RWPE1 (cell line): ENCODE results near the gene CFAP61.

Source experiments
- CTCF ChIA-PET: fragments of 350-600 bp; sonication (Branson Sonifier 250); formaldehyde crosslinking; extraction: SDS; loops from one replicate; lab custom pipeline; 2021; lab: Yijun Ruan, JAX
- POLR2A ChIA-PET: fragments of 400-600 bp; formaldehyde crosslinking; extraction: SDS; loops from one replicate; lab custom pipeline; 2020; ENCODE audit warnings: antibody characterized with exemption; ENCODE audit not compliant: low non-redundant PET; lab: Yijun Ruan, JAX
- DNase-seq: peaks from one replicate; pipeline ENCODE4 v3.0.0; 2012; ENCODE audit warnings: low spot score
- H3K27ac ChIP-seq: fragments of 450-650 bp; 2 replicates; pipeline ENCODE4 v1.5.1; 2017
- TF ChIP-seq, protein P1 (sequence below): fragments of 450-650 bp; conservative IDR thresholded peaks from 2 replicates; pipeline ENCODE4 v1.5.1; 2017; ENCODE audit warnings: low read depth, mild to moderate bottlenecking

CFAP61 gene

DNA sequence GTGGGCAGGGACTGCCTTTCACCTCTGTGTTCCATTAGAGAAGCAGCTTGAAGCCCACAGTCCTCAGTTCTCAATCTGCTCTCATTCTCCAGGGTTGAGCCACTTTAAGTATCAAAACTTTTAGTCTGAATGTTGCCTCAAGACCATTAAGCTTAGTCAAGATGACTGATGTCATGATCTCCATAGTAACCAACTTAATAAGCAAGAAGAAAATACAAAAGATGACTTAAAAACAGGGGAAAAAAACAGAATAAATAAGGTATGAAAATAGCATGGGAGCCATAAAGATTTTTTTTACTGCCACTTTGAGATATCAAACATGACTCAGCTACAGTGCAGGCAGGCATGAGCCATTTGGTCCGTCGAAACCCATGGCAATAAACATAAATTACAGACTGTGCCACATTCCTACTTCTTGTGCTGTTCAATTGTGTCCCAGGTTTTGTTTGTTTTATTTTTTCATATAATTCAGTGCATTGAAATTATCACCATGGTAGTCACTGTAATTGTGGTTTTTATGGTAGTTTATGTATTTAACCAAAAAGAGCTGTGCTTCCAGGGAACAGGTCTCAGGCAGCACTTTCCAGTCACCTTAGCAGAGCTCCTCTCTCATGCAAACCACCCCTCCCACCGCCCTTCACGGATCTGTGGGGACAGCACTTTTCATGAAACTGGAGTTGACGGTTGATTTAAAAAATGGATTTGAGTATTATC lies 159.1 kb downstream of the CFAP61 start:
- ChIA-PET POLR2A (no interaction called here), CTCF (no interaction called here)
- no peak overlapping the region for H3K27ac ChIP-seq
- TF ChIP-seq, protein P1, sequence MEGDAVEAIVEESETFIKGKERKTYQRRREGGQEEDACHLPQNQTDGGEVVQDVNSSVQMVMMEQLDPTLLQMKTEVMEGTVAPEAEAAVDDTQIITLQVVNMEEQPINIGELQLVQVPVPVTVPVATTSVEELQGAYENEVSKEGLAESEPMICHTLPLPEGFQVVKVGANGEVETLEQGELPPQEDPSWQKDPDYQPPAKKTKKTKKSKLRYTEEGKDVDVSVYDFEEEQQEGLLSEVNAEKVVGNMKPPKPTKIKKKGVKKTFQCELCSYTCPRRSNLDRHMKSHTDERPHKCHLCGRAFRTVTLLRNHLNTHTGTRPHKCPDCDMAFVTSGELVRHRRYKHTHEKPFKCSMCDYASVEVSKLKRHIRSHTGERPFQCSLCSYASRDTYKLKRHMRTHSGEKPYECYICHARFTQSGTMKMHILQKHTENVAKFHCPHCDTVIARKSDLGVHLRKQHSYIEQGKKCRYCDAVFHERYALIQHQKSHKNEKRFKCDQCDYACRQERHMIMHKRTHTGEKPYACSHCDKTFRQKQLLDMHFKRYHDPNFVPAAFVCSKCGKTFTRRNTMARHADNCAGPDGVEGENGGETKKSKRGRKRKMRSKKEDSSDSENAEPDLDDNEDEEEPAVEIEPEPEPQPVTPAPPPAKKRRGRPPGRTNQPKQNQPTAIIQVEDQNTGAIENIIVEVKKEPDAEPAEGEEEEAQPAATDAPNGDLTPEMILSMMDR = no peak
- DNase-seq = no peak

GRCh38 chr20:20211988-20212518 lies 159.7 kb downstream of the CFAP61 start:
- ChIA-PET POLR2A (no interaction called here), CTCF (no interaction called here)
- TF ChIP-seq, protein P1 = no peak
- no peak for DNase-seq
- no peak overlapping the region for H3K27ac ChIP-seq

DNA sequence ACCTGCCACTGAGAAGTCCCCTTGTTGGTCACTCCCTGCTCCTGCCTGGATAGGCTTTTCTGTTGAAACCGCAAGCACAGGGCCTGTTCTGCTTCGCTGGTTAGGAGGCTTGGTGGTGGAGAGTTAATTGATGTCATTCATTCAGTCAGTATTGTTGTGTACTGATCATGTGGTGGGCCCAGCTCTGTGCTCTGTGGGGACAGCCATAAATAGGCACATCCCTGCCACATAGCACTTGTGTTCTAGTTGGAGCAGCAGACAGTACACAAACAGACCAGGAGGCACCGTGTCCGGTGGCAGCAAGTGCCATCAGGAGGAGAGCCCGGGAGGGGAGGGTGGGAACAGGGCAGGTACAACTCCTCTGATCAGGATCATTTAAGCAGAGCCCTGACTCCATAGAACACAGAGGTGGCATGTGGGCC lies 160.4 kb downstream of the CFAP61 start:
- TF ChIP-seq, protein P1 = no peak
- no peak overlapping the region for H3K27ac ChIP-seq
- DNase-seq = no peak
- POLR2A ChIA-PET = no interaction called here
- CTCF ChIA-PET = no interaction called here

DNA sequence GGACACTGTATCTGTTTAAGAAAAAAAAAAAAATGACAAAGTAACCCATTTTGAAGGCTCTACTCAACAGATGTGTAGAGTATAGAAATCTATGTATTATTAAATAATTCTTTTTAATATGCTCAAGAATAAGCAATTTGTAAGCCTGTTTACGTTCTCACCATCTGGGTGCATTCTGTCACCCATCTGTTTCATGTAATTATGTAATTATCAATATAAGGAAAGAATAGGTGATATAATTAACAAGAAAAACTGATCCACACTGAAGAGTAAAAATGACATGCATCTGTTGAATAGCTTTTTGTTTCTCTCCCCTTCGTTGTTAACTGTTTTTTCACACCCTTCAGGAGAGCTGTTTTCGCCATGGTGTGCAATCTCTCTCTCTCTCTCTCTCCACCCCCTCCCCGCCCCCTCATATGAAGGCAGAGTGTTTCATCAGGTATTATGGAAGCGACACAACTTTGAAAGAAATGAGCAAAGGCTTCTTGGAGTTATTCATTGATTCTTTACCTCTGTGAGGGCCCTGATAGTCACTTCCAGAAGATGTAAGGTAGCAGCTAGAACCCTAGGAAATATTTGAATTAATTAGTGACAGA lies 161.3 kb downstream of the CFAP61 start:
- CTCF ChIA-PET = no interaction called here

DNA sequence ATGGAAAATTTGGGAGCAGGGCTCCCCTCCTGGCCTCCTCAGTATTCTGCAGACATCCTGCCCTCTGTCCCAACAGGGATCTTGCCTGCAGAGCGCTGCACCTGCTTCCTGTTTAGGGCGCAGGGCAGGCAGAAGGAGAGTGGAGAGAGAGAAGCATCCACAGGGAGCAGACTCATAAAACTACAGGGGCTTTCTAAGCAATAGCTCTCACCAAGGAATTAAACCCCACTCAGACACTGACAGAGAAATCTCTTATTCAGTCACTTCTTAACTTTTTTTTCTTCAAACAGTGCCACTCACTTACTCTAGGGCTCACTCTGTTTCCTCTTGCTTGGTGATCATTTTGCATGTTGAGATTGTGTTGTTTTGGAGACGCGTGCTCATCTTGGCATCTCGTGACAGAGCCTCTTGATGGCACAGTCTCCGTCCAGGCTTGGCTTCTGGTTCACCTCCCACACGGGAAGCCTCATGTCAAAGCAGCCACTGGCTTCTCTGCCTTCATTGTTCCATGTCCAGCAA lies 162.5 kb downstream of the CFAP61 start:
- TF ChIP-seq, protein P1 = no peak
- ChIA-PET POLR2A (no interaction called here), CTCF (no interaction called here)
- no peak for DNase-seq
- no peak overlapping the region for H3K27ac ChIP-seq

More for the DNA sequence above, 161.3 kb downstream of the CFAP61 start:
- DNase-seq = no peak
- H3K27ac ChIP-seq = no peak overlapping the region
- POLR2A ChIA-PET = no interaction called here
- TF ChIP-seq, protein P1 = no peak

DNA sequence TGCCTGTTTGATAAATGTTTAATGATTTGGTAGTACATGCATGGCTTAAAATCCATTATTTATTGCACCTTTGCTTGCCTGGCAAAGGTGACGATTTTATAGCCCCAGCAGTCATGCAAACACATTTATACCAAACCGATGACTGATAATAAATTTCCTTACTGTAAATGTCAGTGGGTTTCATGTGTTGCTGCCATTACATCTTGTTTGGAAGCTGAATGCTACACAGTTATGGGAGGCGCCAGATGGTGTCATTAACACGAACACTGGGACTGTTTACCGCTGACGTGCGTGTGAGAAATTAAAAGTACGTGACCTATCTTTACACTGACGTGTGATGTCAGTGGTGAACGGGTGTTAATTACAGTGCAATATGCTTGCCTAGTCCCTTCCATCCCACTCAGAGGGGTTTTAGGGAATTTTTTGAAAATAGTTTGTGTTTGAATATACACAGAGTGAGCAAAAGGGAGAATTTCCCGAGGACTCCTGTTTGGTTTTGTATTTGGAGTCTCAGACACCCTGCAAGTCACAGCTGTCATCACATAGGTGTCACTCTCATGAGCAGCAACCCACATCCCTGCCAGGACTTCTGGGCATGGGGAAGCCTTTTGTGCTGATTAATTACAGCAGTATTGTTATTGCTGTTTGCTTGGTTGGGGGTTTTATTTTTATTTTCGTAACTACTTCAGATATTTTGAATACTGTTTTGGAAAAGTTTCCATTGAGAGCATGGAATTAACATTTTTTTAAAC lies 163.8 kb downstream of the CFAP61 start:
- no peak for DNase-seq
- ChIA-PET POLR2A (no interaction called here), CTCF (no interaction called here)
- no peak overlapping the region for H3K27ac ChIP-seq
- TF ChIP-seq, protein P1 = no peak
